Psoas muscle (tissue), 8 donors: ENCODE data around the gene CKS1B. TPM values are rescaled to one million over a fixed set of nuclear protein-coding genes. Genes with fewer than 3 reads are reported as not detected.

Experiments used
- ATAC-seq, 4 donors: fragments of 200-7000 bp; cut with Tn5 transposase; one replicate each; pipeline ENCODE4 v1.9.1; 2020; ENCODE audit warnings: moderate library complexity in 3 of 4, mild to moderate bottlenecking in 2 of 4
- DNase-seq, 2 donors: peaks; one replicate each; pipeline ENCODE4 v3.0.0-alpha.2; 2020
- H3K27ac ChIP-seq: fragments of 200-600 bp; one replicate; pipeline ENCODE4 v1.8.0; 2022
- H3K27me3 ChIP-seq, 3 donors: fragments of 200-600 bp in 1 of 3; one replicate each; pipeline versions ENCODE4 v1.6.1 to v1.8.0; 2013 to 2022; ENCODE audit warnings: low read length in 2 of 3, mild to moderate bottlenecking in 2 of 3, moderate library complexity in 1 of 3; ENCODE audit not compliant: insufficient read depth in 3 of 3
- H3K36me3 ChIP-seq, 2 donors: fragments of 200-600 bp in 1 of 2; one replicate each; pipeline versions ENCODE4 v1.6.1 to v1.8.0; 2013 to 2022; ENCODE audit warnings: low read depth in 1 of 2, mild to moderate bottlenecking in 1 of 2, moderate library complexity in 1 of 2; ENCODE audit not compliant: insufficient read depth in 1 of 2
- H3K4me1 ChIP-seq: fragments of 200-600 bp; one replicate; pipeline ENCODE4 v1.8.0; 2022
- H3K4me3 ChIP-seq: fragments of 200-600 bp; one replicate; pipeline ENCODE4 v1.8.0; 2022; ENCODE audit warnings: mild to moderate bottlenecking
- H3K9me3 ChIP-seq: fragments of 200-600 bp; one replicate; pipeline ENCODE4 v1.8.0; 2022
- WGBS, 3 donors: extraction: QIAGEN DNeasy Blood & Tissue Kit; methylation state at CpG; one replicate each; pipeline versions ENCODE4 v1.1.6 to v1.1.7; 2013; 5-methylcytosine and 5-hydroxymethylcytosine counted together
- intact Hi-C, 2 donors: fragments of 100-400 bp; cut with DNase I; formaldehyde crosslinking; loops; one replicate each; pipeline versions ENCODE4 v1.11.0 to v1.14.2; 2022
- polyA plus RNA-seq, 3 donors: library from polyadenylated mRNA; stranded (reverse); fragments of 200-250 nt; gene quantifications; one replicate each; pipeline ENCODE4 v1.2.3, GENCODE V29; 2013
- total RNA-seq, 4 donors: library from RNA; stranded (reverse); fragmentation: NEBNext Ultra II Directional in 2 of 4; extraction: Animal tissue kit (Norgen Biotek cat#: 25700) in 2 of 4; gene quantifications; one replicate each; pipeline versions ENCODE4 v1.2.1 to v1.2.4, GENCODE V29; 2021 to 2023
- TF ChIP-seq, protein P1 (sequence below): fragments of 200-600 bp; IDR thresholded peaks from one replicate; pipeline ENCODE4 v1.8.0; 2022; ENCODE audit warnings: antibody characterized with exemption
- donor health status: healthy with polysubstance abuse.
- donor health status: DM: no; HTN: no; CAD: no; lungs with moderate emphysema.
- donor health status: Bipolar disorder and iron deficiency.
- donor health status: healthy.
- donor health status: DM: yes; HTN: yes; CAD: no.
- donor health status: DM: no; HTN: no; CAD: no.
- donor health status: DM: no; HTN: no; CAD: no.
- donor health status: DM: yes; HTN: yes; CAD: no.

Gene CKS1B
- total and polyA plus RNA-seq, 7 donors, result 5.5 to 48.1 (median 12.1) TPM

GRCh38 chr1:154999571-155000410 lies 25.3 kb downstream of the CKS1B start:
- ATAC-seq, result no peak
- intact Hi-C loops, result loop anchor here (1.0 to 5.0 kb wide), 2 partner anchors 37 to 43 kb away; partner anchors contain the start of genes PBXIP1 (in 1 of the 2) and PYGO2 (in 1 of the 2)
- Histone ChIP-seq H3K27me3 (no peaks in the 10 kb centered on the region), H3K27ac (peak overlapping the region; percentile 91), H3K4me1 (peaks cover 22% of the 10 kb centered on the region), H3K36me3 (no peaks in the 10 kb centered on the region), H3K9me3 (no peaks in the 10 kb centered on the region), H3K4me3 (peak overlapping the region; percentile 78)
- peak in 1 of 2 donors; percentile 60 for DNase-seq
- WGBS, 3 donors, result 1 to 2% (median 1%) methylated on average over 31 to 50 of the region's 50 CpGs
- TF ChIP-seq, protein P1, sequence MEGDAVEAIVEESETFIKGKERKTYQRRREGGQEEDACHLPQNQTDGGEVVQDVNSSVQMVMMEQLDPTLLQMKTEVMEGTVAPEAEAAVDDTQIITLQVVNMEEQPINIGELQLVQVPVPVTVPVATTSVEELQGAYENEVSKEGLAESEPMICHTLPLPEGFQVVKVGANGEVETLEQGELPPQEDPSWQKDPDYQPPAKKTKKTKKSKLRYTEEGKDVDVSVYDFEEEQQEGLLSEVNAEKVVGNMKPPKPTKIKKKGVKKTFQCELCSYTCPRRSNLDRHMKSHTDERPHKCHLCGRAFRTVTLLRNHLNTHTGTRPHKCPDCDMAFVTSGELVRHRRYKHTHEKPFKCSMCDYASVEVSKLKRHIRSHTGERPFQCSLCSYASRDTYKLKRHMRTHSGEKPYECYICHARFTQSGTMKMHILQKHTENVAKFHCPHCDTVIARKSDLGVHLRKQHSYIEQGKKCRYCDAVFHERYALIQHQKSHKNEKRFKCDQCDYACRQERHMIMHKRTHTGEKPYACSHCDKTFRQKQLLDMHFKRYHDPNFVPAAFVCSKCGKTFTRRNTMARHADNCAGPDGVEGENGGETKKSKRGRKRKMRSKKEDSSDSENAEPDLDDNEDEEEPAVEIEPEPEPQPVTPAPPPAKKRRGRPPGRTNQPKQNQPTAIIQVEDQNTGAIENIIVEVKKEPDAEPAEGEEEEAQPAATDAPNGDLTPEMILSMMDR, result no peak

DNA sequence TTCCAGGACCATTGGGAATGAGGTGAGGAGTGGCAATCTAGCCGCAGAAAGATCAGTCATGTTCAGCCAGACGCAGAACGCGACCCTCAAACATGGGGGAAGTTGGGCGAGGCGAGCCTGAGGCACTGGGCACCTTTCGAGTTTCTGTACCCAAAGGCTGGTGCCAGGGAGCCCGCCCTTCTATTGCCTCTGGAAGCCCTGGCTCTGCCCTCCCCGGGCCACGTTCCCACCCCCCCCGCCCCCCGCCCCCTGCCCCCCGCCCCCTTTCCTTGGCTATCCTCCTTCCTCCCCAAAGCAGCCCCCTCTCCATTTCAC lies 25.9 kb downstream of the CKS1B start:
- peak overlapping the region; percentile 91 for H3K27ac ChIP-seq
- no peaks in the 10 kb centered on the region for H3K9me3 ChIP-seq

DNA sequence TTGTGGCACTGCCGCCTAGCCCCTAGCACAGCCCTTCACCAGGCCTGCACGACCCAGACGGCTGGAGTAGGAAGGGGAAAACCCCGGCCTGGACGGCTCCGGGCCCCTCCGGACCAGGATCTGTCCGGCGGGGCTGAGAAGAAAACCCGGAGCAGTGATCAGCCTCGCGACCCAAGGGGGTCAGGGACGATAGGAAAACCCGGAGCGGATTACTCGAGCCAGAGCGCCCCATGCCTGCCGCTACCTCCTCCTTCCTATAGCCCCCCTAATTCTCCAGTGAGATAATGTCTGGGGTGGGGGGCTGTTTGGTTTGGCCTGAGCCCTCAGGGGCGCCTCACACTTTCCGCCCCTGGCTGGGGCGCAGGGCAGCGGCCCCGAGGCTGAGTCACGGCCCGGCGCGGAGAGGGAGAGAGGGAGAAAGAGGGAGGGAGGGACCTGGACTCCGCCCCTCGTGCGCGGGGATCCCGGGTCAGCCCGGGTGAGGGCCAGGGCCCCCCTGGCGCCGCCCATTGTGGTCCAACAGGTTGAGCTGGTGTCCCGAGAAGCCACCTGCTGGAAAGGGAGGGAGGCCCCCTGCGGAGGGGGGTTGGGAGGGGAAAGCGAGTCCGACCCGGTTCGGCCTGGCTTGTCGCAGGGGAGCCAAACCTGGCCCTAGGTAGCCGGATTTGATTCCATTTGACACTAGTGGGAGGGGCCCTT lies 26.4 kb downstream of the CKS1B start:
- peak; percentile 60 to 65 (median 64) for ATAC-seq
- intact Hi-C loops, result loop anchor here in 1 of 2 donors (5.0 kb wide), 1 partner anchor 39 kb away; the partner anchor contains the start of gene PYGO2
- WGBS, 3 donors, result 0 to 1% (median 0%) methylated on average over 27 to 43 of the region's 43 CpGs

More for the DNA sequence above, 25.9 kb downstream of the CKS1B start:
- intact Hi-C loops, result loop anchor here in 1 of 2 donors (5.0 kb wide), 1 partner anchor 38 kb away; the partner anchor contains the start of gene PYGO2
- H3K36me3 ChIP-seq, result no peaks in the 10 kb centered on the region
- 0 to 1% (median 0%) methylated on average over 8 to 13 of the region's 13 CpGs for WGBS, 3 donors
- H3K4me3 ChIP-seq, result peak overlapping the region; percentile 78
- H3K4me1 ChIP-seq, result peaks cover 28% of the 10 kb centered on the region
- no peak for DNase-seq
- no peaks in the 10 kb centered on the region for H3K27me3 ChIP-seq
- TF ChIP-seq, protein P1, result no peak
- no peak for ATAC-seq

DNA sequence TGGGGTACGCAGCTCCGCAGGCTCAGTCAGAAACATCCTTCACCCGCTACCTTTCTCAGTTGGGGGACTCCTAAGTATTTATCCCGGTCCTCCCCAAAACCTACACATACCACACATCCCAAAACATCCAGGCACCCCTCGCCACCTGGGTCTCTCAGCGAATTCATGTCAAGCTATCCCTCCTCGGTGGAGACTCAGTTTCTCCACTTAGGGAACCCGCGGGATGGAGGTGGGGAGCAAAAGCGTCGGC lies 26.9 kb downstream of the CKS1B start:
- ATAC-seq, result no peak
- H3K4me1 ChIP-seq, result peaks cover 37% of the 10 kb centered on the region

More for the DNA sequence above, 26.4 kb downstream of the CKS1B start:
- Histone ChIP-seq H3K4me1 (peaks cover 32% of the 10 kb centered on the region), H3K4me3 (peak overlapping the region; percentile 78), H3K9me3 (no peaks in the 10 kb centered on the region), H3K27me3 (no peaks in the 10 kb centered on the region), H3K27ac (peak overlapping the region; percentile 91), H3K36me3 (no peaks in the 10 kb centered on the region)
- DNase-seq, result peak; percentile 91 to 96
- TF ChIP-seq, protein P1, result peak; percentile 2

More for the DNA sequence above, 26.9 kb downstream of the CKS1B start:
- intact Hi-C loops, result loop anchor here in 1 of 2 donors (5.0 kb wide), 1 partner anchor 39 kb away; the partner anchor contains the start of gene PYGO2
- Histone ChIP-seq H3K36me3 (no peaks in the 10 kb centered on the region), H3K27me3 (no peaks in the 10 kb centered on the region), H3K9me3 (no peaks in the 10 kb centered on the region), H3K27ac (peak overlapping the region; percentile 91), H3K4me3 (peak overlapping the region; percentile 78)
- DNase-seq, result no peak
- TF ChIP-seq, protein P1, result no peak
- 1% methylated on average over 11 of the region's 11 CpGs for WGBS, 3 donors
